NCI-H526 (cell line): Measurements from ENCODE around the gene CD82.

Source experiments
- DNase-seq, 2 experiments: peaks; one replicate each; lab custom pipeline; 2025; lab: John Stamatoyannopoulos, UW

CD82 gene, protein sequence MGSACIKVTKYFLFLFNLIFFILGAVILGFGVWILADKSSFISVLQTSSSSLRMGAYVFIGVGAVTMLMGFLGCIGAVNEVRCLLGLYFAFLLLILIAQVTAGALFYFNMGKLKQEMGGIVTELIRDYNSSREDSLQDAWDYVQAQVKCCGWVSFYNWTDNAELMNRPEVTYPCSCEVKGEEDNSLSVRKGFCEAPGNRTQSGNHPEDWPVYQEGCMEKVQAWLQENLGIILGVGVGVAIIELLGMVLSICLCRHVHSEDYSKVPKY

DNA sequence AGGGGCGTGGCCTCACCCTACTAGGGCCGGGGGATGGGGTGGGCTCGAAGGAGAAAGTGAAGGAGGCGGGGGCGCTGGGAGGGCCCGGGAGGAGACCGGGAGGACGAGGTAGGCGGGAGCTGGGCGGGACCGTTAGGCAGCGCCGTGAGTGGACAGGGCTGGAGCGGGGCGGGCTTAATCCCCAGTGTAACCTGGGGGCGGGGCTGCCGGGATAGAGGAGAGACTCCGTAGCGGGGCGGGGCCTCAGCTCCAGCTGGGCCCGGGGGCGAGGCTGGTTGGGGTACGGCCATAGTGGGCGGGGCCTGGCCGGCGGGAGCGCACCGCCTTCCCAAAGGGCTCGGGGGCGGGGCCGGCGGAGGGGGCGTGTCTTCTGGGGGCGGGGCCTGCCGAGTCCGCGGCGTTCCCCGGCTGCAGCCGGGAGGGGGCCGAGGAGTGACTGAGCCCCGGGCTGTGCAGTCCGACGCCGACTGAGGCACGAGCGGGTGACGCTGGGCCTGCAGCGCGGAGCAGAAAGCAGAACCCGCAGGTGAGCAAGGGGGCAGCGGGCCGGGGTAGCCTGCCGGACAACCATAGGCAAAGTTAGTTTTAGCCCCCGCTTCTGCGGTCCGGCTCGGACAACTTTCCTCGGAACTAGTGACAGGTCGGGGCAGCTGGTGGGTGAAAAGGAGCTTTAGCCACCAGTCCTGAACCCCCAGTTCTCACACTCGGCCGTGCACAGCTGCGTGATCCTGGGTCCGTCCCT is at the start of gene CD82:
Gene CD82, plus strand, starts transcription at position 453 of the 742 bp plus-strand sequence. CDS start 29,000 bp downstream, outside the sequence.
- DNase-seq: peak; percentile 90 to 99

DNA sequence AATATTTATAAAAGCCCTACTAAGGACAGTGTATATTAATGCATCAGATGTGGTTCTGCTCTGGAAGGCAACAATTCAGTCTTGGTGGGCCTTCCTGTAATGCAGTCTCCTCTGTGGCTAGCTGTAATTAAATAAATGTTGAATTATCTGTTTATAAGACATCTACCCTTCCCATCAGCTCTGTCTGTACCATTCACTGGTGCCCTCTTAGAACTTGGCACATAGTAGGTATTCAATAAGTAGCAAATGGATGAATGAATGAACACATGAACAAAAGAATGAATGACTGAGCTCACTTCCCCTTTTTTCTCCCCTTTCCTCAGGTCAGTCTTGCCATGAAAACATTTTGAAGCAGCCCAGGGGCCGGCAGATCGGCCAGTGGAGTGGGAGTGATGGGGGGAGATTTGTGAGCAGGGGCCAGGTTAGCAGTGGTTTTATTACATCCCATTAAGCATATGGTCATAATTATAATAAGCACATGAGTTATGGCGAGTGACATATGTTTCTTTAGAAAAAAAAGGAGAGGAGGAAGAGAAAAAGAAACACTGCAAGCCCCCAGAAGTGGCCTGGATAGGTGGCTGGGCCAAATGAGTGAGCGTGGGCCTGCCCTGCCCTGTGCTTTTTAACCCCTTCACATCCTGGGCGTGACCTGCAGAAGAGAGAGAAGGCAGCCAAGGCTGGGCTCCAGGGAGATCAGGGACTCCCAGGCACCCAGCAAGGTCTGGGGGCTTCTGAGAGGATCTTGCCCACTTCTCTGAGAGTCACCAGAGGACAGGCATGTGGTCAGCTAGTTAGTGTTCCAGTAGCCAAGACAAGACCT is 48.6 kb upstream of the CD82 start:
- no peak for DNase-seq

DNA sequence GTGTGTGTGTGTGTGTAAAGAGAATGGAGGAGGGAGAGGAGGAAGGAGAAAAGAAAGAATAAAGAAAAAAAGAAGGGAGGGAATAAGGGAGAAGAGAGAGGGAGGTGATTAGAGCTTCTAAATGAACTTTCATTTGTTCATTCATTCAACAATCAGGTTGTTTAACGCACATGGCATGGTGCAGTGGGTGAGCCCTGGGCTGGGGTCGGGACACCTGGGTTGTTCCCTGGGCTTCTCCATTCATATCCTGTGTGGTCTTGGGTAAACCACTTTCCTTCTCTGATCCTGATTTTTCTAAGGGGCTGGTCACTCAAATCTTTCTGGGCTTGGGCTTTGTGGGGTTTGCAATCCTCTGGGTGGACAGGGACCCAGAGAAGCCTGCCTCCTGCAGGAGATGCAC is 47.9 kb upstream of the CD82 start:
- no peak for DNase-seq

DNA sequence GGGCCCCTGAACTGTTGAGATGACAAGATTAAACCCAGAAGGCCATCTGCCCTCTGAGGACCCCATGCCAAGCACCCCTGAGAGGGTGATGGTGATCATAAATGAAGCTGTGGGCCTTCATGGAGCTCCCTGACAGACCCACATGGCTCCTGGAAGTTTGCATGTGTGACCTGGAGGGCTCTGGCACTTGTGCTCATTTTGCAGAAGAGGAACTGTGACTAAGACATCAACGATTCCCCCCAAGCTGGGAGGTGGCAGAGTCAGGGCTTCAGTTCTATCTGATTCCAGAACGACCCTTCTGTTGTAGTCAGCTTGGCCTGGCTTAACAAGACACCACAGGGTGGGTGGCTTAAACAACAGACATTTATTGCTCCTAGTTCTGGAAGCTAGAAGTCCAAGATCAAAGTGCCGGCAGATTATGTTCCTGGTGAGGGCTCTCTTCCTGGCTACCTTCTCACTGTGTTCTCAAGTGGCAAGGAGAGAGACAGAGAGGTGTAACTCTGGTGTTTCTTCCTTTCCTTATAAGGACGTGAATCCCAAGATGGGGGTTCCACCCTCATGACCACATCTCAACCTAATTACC is 46.4 kb upstream of the CD82 start:
- DNase-seq: no peak

DNA sequence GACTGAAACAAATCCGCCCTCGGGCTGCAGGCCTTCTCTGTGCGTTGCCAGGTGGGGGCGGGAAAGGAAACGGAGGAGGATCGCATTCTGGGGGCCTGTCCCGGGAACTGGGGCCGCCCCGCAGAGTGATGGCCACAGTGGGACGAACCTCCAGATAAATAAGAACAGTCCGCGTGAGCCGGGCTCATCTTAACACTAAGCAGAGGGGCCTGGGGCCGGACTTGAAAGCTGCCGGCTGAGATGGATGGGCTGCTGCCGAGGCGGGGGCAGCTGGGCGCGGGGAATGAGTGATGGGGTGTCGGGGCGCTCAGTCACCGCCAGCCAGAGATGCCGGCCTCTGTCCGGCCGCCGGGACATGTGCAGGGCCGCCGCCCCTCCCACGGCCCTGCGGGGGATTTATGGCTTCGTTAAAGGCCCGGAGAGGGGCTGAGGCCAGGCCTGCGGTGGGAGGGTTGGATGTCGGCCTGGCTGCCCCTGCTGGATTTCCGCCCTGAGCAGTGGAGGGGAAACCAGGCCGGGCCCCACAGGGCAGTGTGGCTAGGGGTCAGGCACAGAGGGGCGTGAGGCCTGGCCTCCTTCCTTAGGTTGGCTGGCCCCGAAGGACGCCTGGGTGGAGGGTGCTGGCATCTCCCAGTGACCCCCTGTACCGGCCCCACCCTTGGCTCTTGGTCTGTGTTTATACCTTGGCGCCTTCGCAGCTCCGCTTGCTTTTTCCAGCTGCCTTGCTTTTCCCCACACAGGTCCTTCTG is 45.3 kb upstream of the CD82 start:
- no peak for DNase-seq

DNA sequence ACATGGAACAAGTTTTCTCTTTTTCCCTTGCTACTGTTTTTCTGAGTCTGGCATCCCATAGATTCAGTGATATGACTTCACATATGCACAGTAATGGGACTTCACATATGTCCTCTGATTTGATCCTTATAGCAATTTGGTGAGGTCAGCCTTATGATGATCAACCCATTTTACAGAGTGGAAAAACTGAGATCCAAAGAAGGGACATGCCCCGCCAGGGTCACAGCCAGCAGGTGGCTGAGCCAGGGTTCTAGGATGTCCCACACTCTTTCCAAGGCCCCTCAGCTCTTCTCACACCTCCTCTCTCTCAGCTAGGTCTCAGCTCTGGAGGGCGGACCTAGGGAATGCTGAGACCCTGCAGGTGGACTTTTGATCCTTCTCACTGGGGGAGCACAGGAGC is 44.3 kb upstream of the CD82 start:
- no peak for DNase-seq

DNA sequence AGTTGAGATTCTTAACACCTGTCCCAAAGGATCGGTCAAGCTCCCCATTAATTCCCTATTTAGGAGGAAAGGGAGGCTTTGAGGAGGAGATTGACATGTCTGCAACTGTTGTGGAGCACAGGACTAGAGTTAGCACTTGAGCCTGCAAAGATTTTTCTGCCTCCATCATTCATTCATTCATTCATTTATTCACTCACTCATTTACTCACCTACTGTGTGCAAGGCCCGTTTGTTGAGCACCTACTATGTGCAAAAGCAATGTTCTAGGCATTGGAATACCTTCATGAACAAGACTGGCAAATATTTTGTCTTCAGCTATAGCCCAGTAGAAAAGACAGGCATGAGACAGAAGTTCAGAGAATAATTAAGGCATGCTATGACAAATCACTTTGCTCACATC is 43.2 kb upstream of the CD82 start:
- DNase-seq: no peak

DNA sequence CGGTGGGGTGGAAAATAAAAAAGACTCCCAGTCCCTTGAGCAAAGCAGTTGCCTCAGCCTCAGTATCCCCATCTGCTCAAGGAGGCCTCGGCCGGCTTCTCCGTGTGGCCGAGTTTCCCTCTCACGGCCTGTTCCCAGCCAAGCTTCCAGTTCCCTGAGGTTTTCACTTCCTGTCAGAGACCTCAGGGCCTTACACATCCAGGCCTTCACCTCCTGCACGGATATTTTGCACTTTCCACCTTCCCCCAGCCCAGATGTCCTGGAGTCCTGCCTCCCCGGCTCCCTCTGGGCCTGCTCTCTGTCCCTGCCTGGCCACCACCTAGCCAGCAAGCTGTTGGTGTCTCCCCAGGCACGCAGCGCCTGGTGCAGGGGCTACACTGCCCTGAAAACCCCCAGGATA is 41.1 kb upstream of the CD82 start:
- DNase-seq: no peak

DNA sequence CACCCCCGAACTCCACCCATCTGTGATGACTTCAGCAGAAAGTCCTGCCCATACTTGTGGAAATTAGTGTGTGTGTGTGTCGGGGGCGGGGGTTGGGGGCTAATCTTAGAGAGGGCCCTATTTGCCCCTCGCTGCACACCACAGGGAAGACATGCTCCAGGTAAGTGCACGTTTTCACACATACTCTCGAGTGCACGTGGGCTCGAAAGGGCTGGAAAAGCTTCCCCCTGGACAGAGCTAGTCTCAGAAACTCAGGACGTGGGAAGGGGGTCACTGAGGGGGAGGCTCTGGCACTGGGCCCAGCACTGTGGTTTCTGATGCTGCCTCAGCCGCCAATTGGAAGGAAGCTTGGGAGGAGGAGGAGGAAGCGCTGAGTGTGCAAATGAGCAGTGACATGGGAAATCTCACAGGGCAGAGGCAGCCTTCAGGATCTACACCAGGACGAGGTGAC is 40.7 kb upstream of the CD82 start:
- DNase-seq: no peak

DNA sequence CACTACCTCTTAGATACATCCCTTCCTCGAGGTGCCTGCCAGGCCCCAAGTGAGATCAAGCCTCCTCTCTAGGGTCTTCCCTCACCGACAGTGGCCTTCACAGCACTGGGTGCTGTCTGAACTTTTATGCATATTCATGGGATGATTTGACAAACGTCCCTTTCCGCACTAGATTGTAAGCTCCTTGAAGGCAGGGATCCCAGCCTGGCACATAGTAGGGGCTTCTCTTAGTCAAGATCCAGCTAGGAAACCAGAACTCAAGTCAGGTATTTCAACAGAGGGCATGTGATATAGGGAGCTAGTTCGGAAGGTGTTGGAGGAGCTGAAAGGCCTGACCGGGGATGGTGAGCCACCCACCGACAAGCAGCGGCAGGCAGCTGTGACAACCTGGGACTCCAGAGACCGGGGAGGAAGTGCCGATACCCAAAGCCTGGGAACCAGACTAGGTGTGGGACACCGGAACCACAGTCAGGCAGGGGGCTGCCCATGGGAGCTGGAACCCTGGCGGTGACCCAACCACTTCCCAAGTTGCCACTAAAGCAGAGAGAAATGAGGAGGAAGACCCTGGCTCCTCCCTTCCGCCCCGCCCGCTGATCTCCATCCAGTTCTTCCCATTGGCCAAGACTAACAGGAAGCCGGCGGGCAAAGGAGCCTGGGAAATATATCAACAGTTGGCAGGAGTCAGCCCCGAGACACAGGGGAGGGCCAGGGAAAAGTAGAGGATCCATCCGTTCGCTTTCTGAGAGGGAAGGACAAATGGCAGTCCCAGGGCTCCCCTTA is 39.8 kb upstream of the CD82 start:
- DNase-seq: no peak

DNA sequence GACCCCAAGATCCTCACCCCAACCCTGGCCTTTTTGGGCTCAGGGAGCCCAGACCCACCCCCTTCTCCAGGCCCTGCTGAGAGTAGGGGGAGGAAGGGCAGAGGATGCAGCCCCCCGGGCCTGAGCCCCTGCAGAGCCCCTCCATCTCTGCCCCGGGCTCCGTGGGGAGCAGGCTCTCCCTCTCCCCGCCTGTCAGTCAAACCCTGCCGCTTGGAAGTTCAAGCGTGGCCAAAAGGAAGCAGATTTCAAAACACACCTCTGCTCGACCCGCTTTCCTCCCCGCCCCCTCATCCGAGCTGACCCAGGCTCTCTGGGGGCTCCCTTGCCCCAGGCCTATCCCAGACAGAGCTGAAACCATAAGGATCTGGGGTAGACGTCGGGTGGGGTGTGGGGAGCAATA is 39.0 kb upstream of the CD82 start:
- DNase-seq: no peak

DNA sequence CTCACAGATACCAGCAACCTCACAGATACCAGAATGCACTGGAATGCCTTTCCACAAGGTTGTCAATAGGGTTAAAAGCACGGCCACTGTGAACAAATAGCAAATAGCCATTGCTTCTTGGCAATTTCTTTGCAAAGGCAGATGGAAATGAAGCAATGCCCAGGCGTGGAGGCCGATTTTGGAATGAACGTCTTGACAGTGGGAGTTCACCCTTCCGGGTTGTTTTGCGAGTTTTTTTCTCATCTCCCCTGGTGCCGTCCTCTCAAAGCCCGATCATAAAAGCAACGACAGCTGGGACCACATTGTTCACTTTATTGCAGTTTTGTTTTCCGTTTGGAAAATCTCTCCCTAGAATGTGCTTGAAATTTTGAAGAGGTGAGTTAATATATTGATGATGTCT is 38.0 kb upstream of the CD82 start:
- DNase-seq: no peak

DNA sequence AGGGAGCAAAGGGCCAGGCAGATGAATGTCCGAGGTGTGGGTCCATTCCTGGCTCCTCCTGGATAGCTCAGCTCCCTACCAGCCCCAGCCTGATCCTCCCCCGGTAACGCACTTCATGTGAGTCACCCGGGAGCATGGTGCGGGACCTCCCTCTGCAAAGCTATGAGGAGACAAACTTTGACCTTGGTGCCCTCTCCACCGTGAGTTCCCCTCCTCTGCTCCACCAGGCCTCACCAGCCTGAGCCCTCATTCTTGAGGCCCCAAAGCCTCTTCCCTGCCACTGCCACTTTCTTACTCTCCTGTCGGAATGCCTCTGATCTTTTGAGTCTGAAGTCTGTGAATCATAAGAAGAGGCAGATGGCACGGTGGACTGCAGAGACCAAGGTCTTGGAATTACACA is 37.4 kb upstream of the CD82 start:
- no peak for DNase-seq

DNA sequence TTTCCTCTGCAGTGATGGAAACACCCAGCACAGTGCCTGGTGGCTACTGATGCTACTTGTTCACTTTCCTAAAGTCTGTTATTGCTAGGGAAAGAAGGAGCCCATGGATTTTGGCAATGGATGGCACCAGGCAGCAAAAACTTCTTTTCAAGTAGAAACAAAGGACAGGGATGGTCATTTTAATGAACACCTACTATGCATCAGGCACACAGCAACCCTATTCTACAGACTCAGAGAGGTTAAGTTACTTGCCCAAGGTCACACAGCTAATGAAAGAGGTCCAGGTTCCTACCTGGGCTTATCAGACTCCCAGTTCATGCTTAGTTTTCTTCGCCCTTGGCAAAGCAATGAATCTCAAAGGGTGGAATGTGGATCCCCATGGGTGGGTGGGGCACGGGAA is 36.9 kb upstream of the CD82 start:
- no peak for DNase-seq

DNA sequence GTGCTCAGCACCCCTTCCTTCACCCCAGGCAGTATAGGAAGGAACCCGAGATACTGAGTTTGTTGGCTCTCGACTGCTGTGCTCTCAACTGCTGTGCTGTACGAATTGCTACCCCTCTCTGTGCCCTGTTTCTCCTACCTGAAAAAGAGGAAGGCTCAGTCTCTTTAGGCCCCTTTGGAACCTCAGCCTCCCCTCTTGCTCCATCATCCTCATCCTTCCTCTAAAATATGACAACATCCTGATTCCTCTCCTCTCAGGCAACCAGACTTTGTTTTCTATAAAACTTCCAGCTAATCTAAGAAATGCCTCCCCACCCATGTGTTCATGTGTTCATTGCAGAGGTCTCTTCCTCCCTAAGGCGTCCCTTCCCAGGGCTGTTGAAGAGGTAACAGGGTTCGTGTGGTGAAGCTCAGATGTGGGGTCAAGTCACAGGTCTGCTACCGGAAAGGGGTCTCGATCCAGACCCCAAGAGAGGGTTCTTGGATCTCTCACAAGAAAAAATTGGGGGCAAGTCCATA is 35.5 kb upstream of the CD82 start:
- DNase-seq: no peak

DNA sequence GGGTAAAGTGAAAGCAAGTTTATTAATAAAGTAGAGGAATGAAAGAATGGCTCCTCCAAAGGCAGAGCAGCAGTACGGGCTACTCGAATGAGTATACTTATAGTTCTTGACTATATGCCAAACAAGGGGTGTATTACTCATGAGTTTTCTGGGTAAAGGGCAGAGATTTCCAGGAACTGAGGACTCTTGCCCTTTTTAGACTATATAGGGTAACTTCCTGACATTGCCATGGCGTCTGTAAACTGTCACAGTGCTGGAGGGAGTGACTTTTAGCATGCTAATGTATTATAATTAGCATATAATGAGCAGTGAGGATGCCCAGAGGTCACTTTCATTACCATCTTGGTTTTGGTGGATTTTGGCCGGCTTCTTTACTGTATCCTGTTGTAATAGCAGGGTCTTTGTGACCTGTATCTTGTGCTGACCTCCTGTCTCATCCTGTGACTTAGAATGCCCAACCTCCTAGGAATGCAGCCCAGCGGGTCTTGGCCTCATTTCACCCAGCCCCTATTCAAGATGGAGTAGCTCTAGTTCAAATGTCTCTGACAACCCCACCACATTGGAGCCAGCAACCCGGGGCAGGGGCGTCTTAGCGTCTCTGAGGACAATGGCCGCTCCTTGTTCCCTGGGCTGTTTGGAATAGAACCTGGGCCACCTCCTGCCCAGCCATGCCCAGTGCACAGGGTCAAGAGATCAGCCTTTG is 34.9 kb upstream of the CD82 start:
- DNase-seq: no peak

DNA sequence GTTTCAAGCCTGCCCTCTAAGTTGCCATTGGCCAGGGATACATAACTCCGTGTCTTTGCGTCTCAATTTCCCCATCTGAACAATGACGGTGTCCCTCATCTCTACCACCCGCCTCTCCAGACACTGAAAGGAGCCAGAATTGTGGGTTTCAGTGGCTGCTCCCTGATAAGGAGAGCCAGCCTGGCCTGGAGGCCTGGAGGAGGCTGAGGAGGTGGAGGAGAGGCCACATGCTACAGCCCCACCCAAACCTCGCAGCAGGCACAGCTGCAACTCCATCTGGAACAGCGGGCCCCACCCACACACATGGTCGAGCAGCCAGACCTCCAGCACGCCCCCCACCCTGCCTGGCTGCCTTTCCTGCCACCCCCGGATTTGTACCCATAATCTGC is 34.4 kb upstream of the CD82 start:
- no peak for DNase-seq

DNA sequence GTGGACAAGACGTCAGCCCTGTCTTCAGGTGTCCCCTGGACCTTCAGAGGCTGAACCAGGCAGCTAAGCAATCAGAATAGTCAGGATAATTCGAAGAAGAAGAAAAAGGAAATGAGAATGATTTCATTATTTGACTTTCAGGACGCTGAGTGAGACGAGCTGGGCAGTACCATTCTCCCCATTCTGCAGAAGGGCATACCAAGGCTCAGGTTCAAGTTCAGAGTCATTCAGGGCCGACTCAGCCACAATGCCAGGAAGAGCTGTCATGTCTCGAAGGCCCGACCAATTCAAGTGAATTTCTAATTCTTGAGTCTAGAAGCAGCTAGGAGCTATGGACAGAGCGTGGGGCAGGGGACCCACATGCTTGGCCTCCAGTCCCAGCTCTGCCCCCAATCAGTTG is 33.8 kb upstream of the CD82 start:
- no peak for DNase-seq

DNA sequence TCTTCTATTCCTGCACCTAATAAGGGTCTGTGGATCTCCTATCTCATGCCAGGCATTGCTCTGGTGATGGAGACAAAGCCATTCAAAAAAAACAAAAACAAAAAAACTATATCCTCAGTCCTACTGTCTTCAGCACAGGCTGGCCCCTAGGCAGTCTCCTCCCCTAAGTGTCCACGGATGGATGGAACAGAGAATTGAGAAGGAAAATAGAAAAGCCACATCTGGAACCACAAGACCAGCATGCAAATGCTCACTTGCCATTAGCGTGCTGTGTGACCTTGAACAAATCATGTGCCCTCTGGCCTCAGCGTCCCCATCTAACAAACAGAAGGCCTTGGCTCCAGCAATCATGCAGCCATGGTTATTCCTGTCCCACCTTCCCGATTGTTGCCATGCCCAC is 32.7 kb upstream of the CD82 start:
- no peak for DNase-seq
